Natural killer cell (primary cell): ENCODE data around the gene BASP1. TPM values are rescaled to one million over a fixed set of nuclear protein-coding genes. Genes with fewer than 3 reads are reported as not detected.

Experiments used
- ATAC-seq, 3 donors: fragments of 150-1000 bp in 2 of 3; fragments of 200-7000 bp in 1 of 3; cut with Tn5 transposase; 1 replicate in 1 of 3; 2 replicates in 2 of 3; pipeline ENCODE4 v1.10.0; 2021; ENCODE audit warnings: mild to moderate bottlenecking in 2 of 3, moderate library complexity in 2 of 3
- DNase-seq, 2 donors: peaks; one replicate each; pipeline versions ENCODE4 v3.0.0 to v3.0.0-alpha.2; 2013 to 2021; ENCODE audit warnings: mixed read lengths in 1 of 2
- H3K27ac ChIP-seq: one replicate; pipeline ENCODE4 v1.5.1; 2013; ENCODE audit warnings: mild to moderate bottlenecking, low read length
- H3K27me3 ChIP-seq: one replicate; pipeline ENCODE4 v1.6.1; 2013; ENCODE audit warnings: low read length; ENCODE audit not compliant: control insufficient read depth, insufficient read depth
- H3K36me3 ChIP-seq: one replicate; pipeline ENCODE4 v1.6.1; 2013; ENCODE audit warnings: low read length; ENCODE audit not compliant: control insufficient read depth, insufficient read depth
- H3K4me1 ChIP-seq: one replicate; pipeline ENCODE4 v1.6.1; 2013; ENCODE audit warnings: low read length; ENCODE audit not compliant: control insufficient read depth, insufficient read depth
- H3K4me3 ChIP-seq: one replicate; pipeline ENCODE4 v1.5.1; 2013; ENCODE audit warnings: low read length
- H3K9me3 ChIP-seq: one replicate; pipeline ENCODE4 v1.6.1; 2013; ENCODE audit warnings: low read length; ENCODE audit not compliant: control insufficient read depth, insufficient read depth
- H3K27ac Mint-ChIP-seq, 2 donors: one replicate each; pipeline ENCODE4 v1.8.0; 2022; ENCODE audit warnings: mild to moderate bottlenecking in 2 of 2, mixed read lengths in 2 of 2, moderate library complexity in 1 of 2
- H3K27me3 Mint-ChIP-seq, 2 donors: one replicate each; pipeline ENCODE4 v1.8.0; 2022; ENCODE audit warnings: low read depth in 2 of 2, mixed read lengths in 2 of 2
- H3K36me3 Mint-ChIP-seq: one replicate; pipeline ENCODE4 v1.8.0; 2022; ENCODE audit warnings: mixed read lengths
- H3K4me1 Mint-ChIP-seq, 2 donors: one replicate each; pipeline ENCODE4 v1.8.0; 2022; ENCODE audit warnings: mixed read lengths in 2 of 2
- H3K4me3 Mint-ChIP-seq: one replicate; pipeline ENCODE4 v1.8.0; 2022; ENCODE audit warnings: mild to moderate bottlenecking, moderate library complexity, mixed read lengths
- H3K9me3 Mint-ChIP-seq, 2 donors: one replicate each; pipeline ENCODE4 v1.8.0; 2022; ENCODE audit warnings: mixed read lengths in 2 of 2
- WGBS: methylation state at CpG from one replicate; pipeline ENCODE4 v1.1.7; 2013; ENCODE audit warnings: missing lambda C conversion rate; ENCODE audit not compliant: insufficient coverage; 5-methylcytosine and 5-hydroxymethylcytosine counted together
- intact Hi-C: fragments of 100-400 bp; cut with micrococcal nuclease; formaldehyde crosslinking; loops from one replicate; pipeline ENCODE4 v1.14.2; 2022
- total RNA-seq, 4 donors: library from RNA; stranded (reverse); fragments of 120-200 nt in 1 of 4; gene quantifications; one replicate each; pipeline versions ENCODE4 v1.2.3 to v1.2.4, GENCODE V29; 2013 to 2022
- TF ChIP-seq, protein P1 (sequence below): fragments of 200-600 bp; IDR thresholded peaks from one replicate; pipeline ENCODE4 v1.8.0; 2022; ENCODE audit warnings: antibody characterized with exemption

Gene BASP1
- total RNA-seq, 3 donors from 2014 or later (not counting 1 experiment from before 2014, with no cell fraction given): 1.3 to 10.7 (median 2.5) TPM

DNA sequence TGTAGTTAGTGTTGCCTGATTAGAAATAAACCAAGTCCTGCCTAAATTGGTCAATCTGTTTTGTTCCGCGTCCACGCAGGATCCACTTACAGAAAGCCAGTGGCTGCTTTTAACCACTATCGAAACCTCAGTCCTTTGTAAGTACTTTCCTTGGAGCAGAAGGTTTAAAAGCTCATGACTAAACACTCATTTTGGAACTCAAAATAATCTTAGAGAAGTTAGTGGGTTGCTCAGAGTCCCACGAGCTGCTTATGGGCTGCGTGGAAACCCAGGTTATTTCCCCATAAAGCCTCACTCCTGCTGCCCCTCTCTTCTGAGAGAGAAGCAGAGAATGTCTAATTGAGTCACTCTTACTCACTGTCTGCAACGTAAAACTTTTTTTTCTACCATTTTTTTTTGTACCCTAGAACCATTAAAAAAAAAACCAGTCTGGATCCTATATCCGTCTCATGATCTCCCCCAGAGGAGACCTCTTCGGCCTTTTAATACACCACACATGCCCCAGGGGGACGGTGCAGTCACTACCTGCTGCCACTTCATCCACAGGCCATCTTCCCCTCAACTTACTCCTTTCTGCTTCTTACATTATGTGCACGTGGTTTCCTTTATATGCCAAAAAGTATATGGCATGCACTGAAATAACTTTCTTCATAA lies 7.6 kb downstream of the BASP1 start:
- H3K9me3 ChIP-seq: no peaks in the 10 kb centered on the region
- Mint-ChIP-seq H3K4me3 (no peak overlapping the region), H3K4me1 (no peaks in the 10 kb centered on the region), H3K36me3 (no peaks in the 10 kb centered on the region), H3K27ac (no peak overlapping the region), H3K9me3 (peaks cover 2 to 5% of the 10 kb centered on the region in 2 donors), H3K27me3 (peaks cover 0 to 3% of the 10 kb centered on the region in 2 donors)
- H3K4me3 ChIP-seq: no peak overlapping the region
- no peaks in the 10 kb centered on the region for H3K36me3 ChIP-seq
- H3K4me1 ChIP-seq: no peaks in the 10 kb centered on the region
- no peak overlapping the region for H3K27ac ChIP-seq
- H3K27me3 ChIP-seq: no peaks in the 10 kb centered on the region
- 54% methylated on average over 11 of the region's 11 CpGs for WGBS
- ATAC-seq (no peak), DNase-seq (no peak)
- TF ChIP-seq, protein P1, sequence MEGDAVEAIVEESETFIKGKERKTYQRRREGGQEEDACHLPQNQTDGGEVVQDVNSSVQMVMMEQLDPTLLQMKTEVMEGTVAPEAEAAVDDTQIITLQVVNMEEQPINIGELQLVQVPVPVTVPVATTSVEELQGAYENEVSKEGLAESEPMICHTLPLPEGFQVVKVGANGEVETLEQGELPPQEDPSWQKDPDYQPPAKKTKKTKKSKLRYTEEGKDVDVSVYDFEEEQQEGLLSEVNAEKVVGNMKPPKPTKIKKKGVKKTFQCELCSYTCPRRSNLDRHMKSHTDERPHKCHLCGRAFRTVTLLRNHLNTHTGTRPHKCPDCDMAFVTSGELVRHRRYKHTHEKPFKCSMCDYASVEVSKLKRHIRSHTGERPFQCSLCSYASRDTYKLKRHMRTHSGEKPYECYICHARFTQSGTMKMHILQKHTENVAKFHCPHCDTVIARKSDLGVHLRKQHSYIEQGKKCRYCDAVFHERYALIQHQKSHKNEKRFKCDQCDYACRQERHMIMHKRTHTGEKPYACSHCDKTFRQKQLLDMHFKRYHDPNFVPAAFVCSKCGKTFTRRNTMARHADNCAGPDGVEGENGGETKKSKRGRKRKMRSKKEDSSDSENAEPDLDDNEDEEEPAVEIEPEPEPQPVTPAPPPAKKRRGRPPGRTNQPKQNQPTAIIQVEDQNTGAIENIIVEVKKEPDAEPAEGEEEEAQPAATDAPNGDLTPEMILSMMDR: no peak
- intact Hi-C loops: no loop called here

DNA sequence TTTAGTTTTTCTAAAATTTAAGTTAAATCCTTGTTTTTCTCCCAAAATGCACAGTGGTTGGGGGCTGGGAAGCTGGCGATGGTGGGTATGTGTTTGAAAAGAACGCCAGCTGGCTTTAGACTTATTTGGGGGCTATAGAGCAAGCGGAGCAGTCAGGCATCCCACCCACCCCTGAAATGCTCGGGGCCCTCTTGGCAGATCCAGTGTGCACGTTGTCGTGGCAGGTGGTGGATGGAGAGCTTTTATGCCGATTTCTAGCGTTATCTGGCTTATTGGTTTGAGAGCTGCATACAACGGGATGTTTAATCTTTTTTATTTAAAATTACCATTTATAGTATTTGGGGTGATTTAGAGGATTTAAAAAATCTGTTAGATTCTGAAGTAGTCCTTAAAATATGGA lies 8.1 kb downstream of the BASP1 start:
- Mint-ChIP-seq H3K27ac (no peak overlapping the region), H3K4me1 (no peaks in the 10 kb centered on the region), H3K4me3 (no peak overlapping the region), H3K36me3 (no peaks in the 10 kb centered on the region), H3K27me3 (no peaks in the 10 kb centered on the region), H3K9me3 (peaks cover 2 to 5% of the 10 kb centered on the region in 2 donors)
- intact Hi-C loops: no loop called here
- ATAC-seq (no peak), DNase-seq (no peak)
- WGBS: 85% methylated on average over 6 of the region's 9 CpGs
- H3K27me3 ChIP-seq: no peaks in the 10 kb centered on the region
- no peak overlapping the region for H3K27ac ChIP-seq
- H3K4me3 ChIP-seq: no peak overlapping the region
- TF ChIP-seq, protein P1: no peak
- no peaks in the 10 kb centered on the region for H3K9me3 ChIP-seq
- no peaks in the 10 kb centered on the region for H3K4me1 ChIP-seq
- H3K36me3 ChIP-seq: no peaks in the 10 kb centered on the region

DNA sequence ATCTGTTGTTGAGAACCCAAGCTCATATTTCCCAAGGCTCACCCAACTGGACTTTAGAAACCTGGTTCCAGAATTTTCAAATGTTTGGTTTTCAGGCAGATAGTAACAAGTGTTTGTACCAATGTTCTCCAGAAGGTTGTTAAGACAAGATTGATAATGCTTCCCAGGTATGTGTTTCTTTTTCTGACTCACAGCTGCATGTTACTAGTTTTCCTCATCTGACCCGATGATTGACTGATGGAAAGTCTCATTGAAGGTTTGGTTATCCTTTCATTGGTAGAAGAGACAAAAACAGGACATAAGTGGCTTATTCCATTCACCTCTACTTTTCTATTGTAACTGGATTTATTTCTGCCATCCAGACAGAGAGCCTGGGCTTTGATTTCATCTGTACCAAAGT lies 10.4 kb downstream of the BASP1 start:
- intact Hi-C loops: no loop called here
- 100% methylated on average over 1 of the region's 1 CpG for WGBS
- Mint-ChIP-seq H3K27me3 (no peaks in the 10 kb centered on the region), H3K4me3 (no peak overlapping the region), H3K27ac (no peak overlapping the region), H3K9me3 (peaks cover 2 to 5% of the 10 kb centered on the region in 2 donors), H3K4me1 (no peaks in the 10 kb centered on the region), H3K36me3 (no peaks in the 10 kb centered on the region)
- TF ChIP-seq, protein P1: no peak
- DNase-seq (no peak), ATAC-seq (no peak)
- no peaks in the 10 kb centered on the region for H3K4me1 ChIP-seq
- H3K4me3 ChIP-seq: no peak overlapping the region
- H3K9me3 ChIP-seq: no peaks in the 10 kb centered on the region
- H3K27ac ChIP-seq: no peak overlapping the region
- no peaks in the 10 kb centered on the region for H3K36me3 ChIP-seq
- no peaks in the 10 kb centered on the region for H3K27me3 ChIP-seq

DNA sequence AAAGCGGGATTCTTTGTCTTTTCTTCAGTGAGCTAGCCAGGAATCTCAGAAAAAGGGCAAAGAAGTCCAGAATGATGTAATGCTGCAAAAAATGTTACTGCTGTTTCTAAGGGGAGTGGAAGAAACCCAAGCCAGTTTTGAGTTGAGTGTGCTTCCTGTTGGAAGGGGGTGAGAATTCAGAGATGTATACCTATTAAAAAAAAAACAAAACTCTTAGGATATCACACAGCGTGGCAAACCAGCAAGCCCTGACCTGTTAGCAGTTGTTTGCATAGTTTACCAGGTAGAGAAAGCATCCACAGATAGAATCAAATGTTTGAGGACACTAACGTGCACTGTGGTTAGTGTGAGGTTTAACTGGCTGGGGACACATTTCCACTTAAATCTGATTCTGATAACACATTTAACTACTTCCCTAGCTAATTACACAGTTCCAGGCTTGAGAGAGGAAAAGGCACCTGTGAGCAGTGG lies 11.4 kb downstream of the BASP1 start:
- DNase-seq (no peak), ATAC-seq (no peak)
- intact Hi-C loops: no loop called here
- Histone ChIP-seq H3K27me3 (no peaks in the 10 kb centered on the region), H3K27ac (no peak overlapping the region), H3K36me3 (no peaks in the 10 kb centered on the region), H3K4me3 (no peak overlapping the region), H3K4me1 (no peaks in the 10 kb centered on the region), H3K9me3 (no peaks in the 10 kb centered on the region)
- H3K9me3 Mint-ChIP-seq: peaks cover 2 to 7% of the 10 kb centered on the region in 2 donors
- H3K27ac Mint-ChIP-seq: no peak overlapping the region
- no peaks in the 10 kb centered on the region for H3K27me3 Mint-ChIP-seq
- no peak overlapping the region for H3K4me3 Mint-ChIP-seq
- WGBS: 45% methylated on average over 2 of the region's 3 CpGs
- no peaks in the 10 kb centered on the region for H3K4me1 Mint-ChIP-seq
- no peaks in the 10 kb centered on the region for H3K36me3 Mint-ChIP-seq
- TF ChIP-seq, protein P1: no peak
